GM12878 (cell line): ENCODE results near the gene RAI14.

Source experiments
- CBX3 ChIP-seq: fragments of 200-600 bp; sonication (generic); IDR thresholded peaks from 2 replicates; pipeline ENCODE4 v1.6.1; 2016; ENCODE audit warnings: low read depth, borderline replicate concordance
- CREB1 ChIP-seq: IDR thresholded peaks from 2 replicates; pipeline ENCODE4 v1.6.1; 2012; ENCODE audit warnings: low read depth, mild to moderate bottlenecking, inconsistent platforms
- GABPA ChIP-seq: IDR thresholded peaks from 2 replicates; pipeline ENCODE4 v1.6.1; 2014; ENCODE audit warnings: antibody characterized with exemption, low read depth, mild to moderate bottlenecking, inconsistent platforms
- TF ChIP-seq, protein P1 (sequence below), 3 experiments: IDR thresholded peaks in 2 of 3; conservative IDR thresholded peaks in 1 of 3; 2 replicates each; pipeline ENCODE4 v1.5.1; 2011; ENCODE audit warnings: low read depth in 3 of 3, low read length in 3 of 3, mild to moderate bottlenecking in 3 of 3, control low read depth in 2 of 3, moderate library complexity in 2 of 3, inconsistent platforms in 1 of 3, mixed read lengths in 1 of 3; ENCODE audit not compliant: control insufficient read depth in 2 of 3, insufficient read depth in 1 of 3; ENCODE audit errors: extremely low read depth in 1 of 3
- TF ChIP-seq, protein P2 (sequence below): fragments of 450-650 bp; IDR thresholded peaks from 2 replicates; pipeline ENCODE4 v1.6.1; 2016; ENCODE audit warnings: mild to moderate bottlenecking, moderate library complexity, borderline replicate concordance

DNA sequence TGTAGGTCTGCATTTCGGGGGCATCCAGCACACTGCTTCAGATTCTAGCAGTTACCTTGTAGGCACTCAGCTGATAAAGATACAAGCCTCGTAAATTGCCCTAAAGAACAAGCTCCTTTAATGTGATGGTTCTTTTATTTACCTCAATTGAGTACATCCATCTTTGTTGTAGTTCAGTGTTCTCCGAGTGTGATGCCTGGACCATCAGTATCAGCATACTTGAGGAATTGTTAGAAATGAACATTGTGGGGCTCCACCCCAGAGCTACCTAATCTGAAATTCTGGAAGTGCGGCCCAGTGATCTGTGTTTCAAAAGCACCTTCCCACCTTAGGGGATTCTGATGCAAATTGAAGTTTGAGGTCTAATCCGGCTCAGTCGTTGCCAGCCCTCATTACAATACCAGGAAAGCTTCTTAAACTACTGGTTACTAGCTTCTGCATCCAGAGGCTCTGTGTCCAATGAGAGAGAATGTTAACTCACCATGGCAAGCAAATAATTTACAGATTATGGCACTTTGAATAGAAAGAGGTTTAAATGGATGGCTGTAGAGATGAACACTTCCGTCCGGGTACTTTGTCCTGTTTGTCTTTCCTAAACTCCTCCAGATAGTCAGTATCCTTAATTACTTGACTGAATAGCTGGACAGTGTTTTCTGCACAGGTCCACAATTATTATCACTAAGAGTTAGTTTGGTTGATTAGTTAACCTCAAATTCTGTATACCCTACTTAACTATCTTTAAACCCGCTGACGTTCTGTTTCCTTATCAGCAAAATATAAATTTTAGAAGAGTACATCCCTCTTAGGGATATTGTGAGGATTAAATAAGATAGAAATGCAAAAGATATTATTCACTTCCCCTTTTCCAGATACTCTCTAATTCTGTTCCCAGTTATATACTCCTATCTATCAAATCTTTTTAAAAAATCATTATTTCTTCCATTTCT lies 47.9 kb downstream of the RAI14 start:
- TF ChIP-seq, protein P1, sequence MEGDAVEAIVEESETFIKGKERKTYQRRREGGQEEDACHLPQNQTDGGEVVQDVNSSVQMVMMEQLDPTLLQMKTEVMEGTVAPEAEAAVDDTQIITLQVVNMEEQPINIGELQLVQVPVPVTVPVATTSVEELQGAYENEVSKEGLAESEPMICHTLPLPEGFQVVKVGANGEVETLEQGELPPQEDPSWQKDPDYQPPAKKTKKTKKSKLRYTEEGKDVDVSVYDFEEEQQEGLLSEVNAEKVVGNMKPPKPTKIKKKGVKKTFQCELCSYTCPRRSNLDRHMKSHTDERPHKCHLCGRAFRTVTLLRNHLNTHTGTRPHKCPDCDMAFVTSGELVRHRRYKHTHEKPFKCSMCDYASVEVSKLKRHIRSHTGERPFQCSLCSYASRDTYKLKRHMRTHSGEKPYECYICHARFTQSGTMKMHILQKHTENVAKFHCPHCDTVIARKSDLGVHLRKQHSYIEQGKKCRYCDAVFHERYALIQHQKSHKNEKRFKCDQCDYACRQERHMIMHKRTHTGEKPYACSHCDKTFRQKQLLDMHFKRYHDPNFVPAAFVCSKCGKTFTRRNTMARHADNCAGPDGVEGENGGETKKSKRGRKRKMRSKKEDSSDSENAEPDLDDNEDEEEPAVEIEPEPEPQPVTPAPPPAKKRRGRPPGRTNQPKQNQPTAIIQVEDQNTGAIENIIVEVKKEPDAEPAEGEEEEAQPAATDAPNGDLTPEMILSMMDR (IDR thresholded peaks at IDR 0.05 in 2 of 3, conservative IDR thresholded peaks at IDR 0.05 in 1 of 3; ENCODE audit: control insufficient read depth in 2 of 3, extremely low read depth in 1 of 3, insufficient read depth in 1 of 3, low read depth in 3 of 3, low read length in 3 of 3), result no peak
- no peak for TF ChIP-seq GABPA
- TF ChIP-seq, protein P2, sequence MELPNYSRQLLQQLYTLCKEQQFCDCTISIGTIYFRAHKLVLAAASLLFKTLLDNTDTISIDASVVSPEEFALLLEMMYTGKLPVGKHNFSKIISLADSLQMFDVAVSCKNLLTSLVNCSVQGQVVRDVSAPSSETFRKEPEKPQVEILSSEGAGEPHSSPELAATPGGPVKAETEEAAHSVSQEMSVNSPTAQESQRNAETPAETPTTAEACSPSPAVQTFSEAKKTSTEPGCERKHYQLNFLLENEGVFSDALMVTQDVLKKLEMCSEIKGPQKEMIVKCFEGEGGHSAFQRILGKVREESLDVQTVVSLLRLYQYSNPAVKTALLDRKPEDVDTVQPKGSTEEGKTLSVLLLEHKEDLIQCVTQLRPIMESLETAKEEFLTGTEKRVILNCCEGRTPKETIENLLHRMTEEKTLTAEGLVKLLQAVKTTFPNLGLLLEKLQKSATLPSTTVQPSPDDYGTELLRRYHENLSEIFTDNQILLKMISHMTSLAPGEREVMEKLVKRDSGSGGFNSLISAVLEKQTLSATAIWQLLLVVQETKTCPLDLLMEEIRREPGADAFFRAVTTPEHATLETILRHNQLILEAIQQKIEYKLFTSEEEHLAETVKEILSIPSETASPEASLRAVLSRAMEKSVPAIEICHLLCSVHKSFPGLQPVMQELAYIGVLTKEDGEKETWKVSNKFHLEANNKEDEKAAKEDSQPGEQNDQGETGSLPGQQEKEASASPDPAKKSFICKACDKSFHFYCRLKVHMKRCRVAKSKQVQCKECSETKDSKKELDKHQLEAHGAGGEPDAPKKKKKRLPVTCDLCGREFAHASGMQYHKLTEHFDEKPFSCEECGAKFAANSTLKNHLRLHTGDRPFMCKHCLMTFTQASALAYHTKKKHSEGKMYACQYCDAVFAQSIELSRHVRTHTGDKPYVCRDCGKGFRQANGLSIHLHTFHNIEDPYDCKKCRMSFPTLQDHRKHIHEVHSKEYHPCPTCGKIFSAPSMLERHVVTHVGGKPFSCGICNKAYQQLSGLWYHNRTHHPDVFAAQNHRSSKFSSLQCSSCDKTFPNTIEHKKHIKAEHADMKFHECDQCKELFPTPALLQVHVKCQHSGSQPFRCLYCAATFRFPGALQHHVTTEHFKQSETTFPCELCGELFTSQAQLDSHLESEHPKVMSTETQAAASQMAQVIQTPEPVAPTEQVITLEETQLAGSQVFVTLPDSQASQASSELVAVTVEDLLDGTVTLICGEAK, result no peak
- TF ChIP-seq CREB1, result no peak
- TF ChIP-seq CBX3, result no peak
